K562 (cell line): ENCODE measurements around the gene OMA1.

Source experiments
- BDP1 ChIP-seq: IDR thresholded peaks from 3 replicates; pipeline ENCODE4 v1.6.1; 2011; ENCODE audit not compliant: insufficient read length, insufficient read depth
- E2F8 ChIP-seq: fragments of 450-650 bp; IDR thresholded peaks from 2 replicates; pipeline ENCODE4 v1.7.1; 2018; ENCODE audit warnings: mild to moderate bottlenecking, low read depth; ENCODE audit not compliant: partially characterized antibody
- HNRNPH1 ChIP-seq: fragments of 200-400 bp; formaldehyde crosslinking; optimal IDR thresholded peaks from 2 replicates; pipeline ENCODE3; 2017; ENCODE audit warnings: low read depth, mild to moderate bottlenecking, low read length, moderate library complexity

GRCh38 chr1:58443986-58444868 is 102.3 kb downstream of the OMA1 start:
- TF ChIP-seq BDP1 (no peak), E2F8 (no peak), HNRNPH1 (no peak)
